SK-N-SH (cell line): ENCODE measurements around the gene SNPH. TPM values are rescaled to one million over a fixed set of nuclear protein-coding genes. Genes with fewer than 3 reads are reported as not detected.

Experiments used
- CTCF ChIA-PET: fragments of 300-600, 350-600 bp; formaldehyde crosslinking; extraction: SDS; loops from one replicate; lab custom pipeline; 2021; lab: Yijun Ruan, JAX
- POLR2A ChIA-PET: fragments of 350-600 bp; sonication (Branson Sonifier 250); formaldehyde crosslinking; extraction: SDS; loops from one replicate; lab custom pipeline; 2020; ENCODE audit warnings: antibody characterized with exemption, inconsistent platforms; lab: Yijun Ruan, JAX
- DNase-seq: peaks from one replicate; pipeline ENCODE4 v3.0.0; 2012
- H2AFZ ChIP-seq: fragments of 200-600 bp; sonication (generic); 2 replicates; pipeline ENCODE4 v1.8.1; 2016; ENCODE audit warnings: antibody characterized with exemption, mild to moderate bottlenecking, low read depth
- H3F3A ChIP-seq: fragments of 200-600 bp; sonication (generic); replicated peaks from 2 replicates; pipeline ENCODE3; 2016; ENCODE audit warnings: antibody characterized with exemption, mild to moderate bottlenecking; ENCODE audit not compliant: insufficient read depth
- H3K27ac ChIP-seq, 2 experiments: fragments of 200-500 bp in 1 of 2; fragments of 200-600 bp in 1 of 2; sonication (Bioruptor generic) in 1 of 2; sonication (generic), shearing (Covaris generic) in 1 of 2; 2 replicates each; pipeline versions ENCODE4 v1.5.1 to v1.6.1; 2014 to 2016; ENCODE audit warnings: low read depth in 2 of 2, inconsistent platforms in 1 of 2, low read length in 1 of 2, mild to moderate bottlenecking in 1 of 2, mixed read lengths in 1 of 2
- H3K27me3 ChIP-seq: fragments of 200-600 bp; sonication (generic), shearing (Covaris generic); 2 replicates; pipeline ENCODE4 v1.6.1; 2016; ENCODE audit warnings: mixed run types; ENCODE audit not compliant: insufficient read depth
- H3K36me3 ChIP-seq, 2 experiments: fragments of 200-500 bp in 1 of 2; fragments of 200-600 bp in 1 of 2; sonication (Bioruptor generic) in 1 of 2; sonication (generic) in 1 of 2; replicated peaks in 1 of 2; 2 replicates each; pipeline versions ENCODE3 to v1.5.1; 2014 to 2016; ENCODE audit warnings: low read length in 1 of 2, mild to moderate bottlenecking in 1 of 2; ENCODE audit not compliant: insufficient read depth in 2 of 2, control insufficient read depth in 1 of 2
- H3K4me1 ChIP-seq, 2 experiments: fragments of 200-500 bp in 1 of 2; fragments of 200-600 bp in 1 of 2; sonication (Bioruptor generic) in 1 of 2; sonication (generic), shearing (Covaris generic) in 1 of 2; 2 replicates each; pipeline versions ENCODE4 v1.5.1 to v1.6.1; 2014 to 2016; ENCODE audit warnings: low read depth in 1 of 2, low read length in 1 of 2, mixed run types in 1 of 2; ENCODE audit not compliant: insufficient read depth in 2 of 2, control insufficient read depth in 1 of 2
- H3K4me2 ChIP-seq: fragments of 200-600 bp; sonication (generic), shearing (Covaris generic); 2 replicates; pipeline ENCODE4 v1.6.1; 2017; ENCODE audit warnings: mixed run types
- H3K4me3 ChIP-seq, 2 experiments: fragments of 200-500 bp in 1 of 2; fragments of 200-600 bp in 1 of 2; sonication (Bioruptor generic) in 1 of 2; sonication (generic), shearing (Covaris generic) in 1 of 2; 2 replicates each; pipeline versions ENCODE4 v1.5.1 to v1.8.1; 2014 to 2016; ENCODE audit warnings: low read depth in 2 of 2, inconsistent platforms in 1 of 2, low read length in 1 of 2, mild to moderate bottlenecking in 1 of 2, mixed read lengths in 1 of 2, moderate library complexity in 1 of 2
- H3K79me2 ChIP-seq: fragments of 200-600 bp; sonication (generic); 2 replicates; pipeline ENCODE4 v1.8.1; 2017; ENCODE audit warnings: mild to moderate bottlenecking; ENCODE audit not compliant: insufficient read depth
- H3K9ac ChIP-seq: fragments of 200-600 bp; sonication (generic); 2 replicates; pipeline ENCODE4 v1.6.1; 2017; ENCODE audit warnings: mixed run types
- H3K9me2 ChIP-seq: fragments of 200-600 bp; sonication (generic); 2 replicates; pipeline ENCODE4 v1.6.1; 2017; ENCODE audit warnings: mixed run types
- H3K9me3 ChIP-seq: fragments of 200-600 bp; sonication (generic); 2 replicates; pipeline ENCODE4 v1.6.1; 2017; ENCODE audit warnings: mixed run types, mild to moderate bottlenecking, moderate library complexity
- H4K20me1 ChIP-seq: fragments of 200-600 bp; sonication (generic); 2 replicates; pipeline ENCODE4 v1.6.1; 2017; ENCODE audit warnings: mild to moderate bottlenecking, mixed run types; ENCODE audit not compliant: insufficient read depth
- CHD2 ChIP-seq: fragments of 150-350 bp; IDR thresholded peaks from 2 replicates; pipeline ENCODE4 v1.6.1; 2018; ENCODE audit warnings: low read length; ENCODE audit not compliant: partially characterized antibody
- EP300 ChIP-seq, 2 experiments: IDR thresholded peaks; 2 replicates each; pipeline versions ENCODE4 v1.4.0 to v1.6.1; 2012; ENCODE audit warnings: borderline replicate concordance in 1 of 2, low read depth in 1 of 2, low read length in 1 of 2
- EZH2phosphoT487 ChIP-seq: fragments of 200-600 bp; sonication (generic); IDR thresholded peaks from 2 replicates; pipeline ENCODE4 v1.6.1; 2017; ENCODE audit warnings: low read depth, mixed run types, mild to moderate bottlenecking, antibody characterized with exemption, moderate library complexity, borderline replicate concordance
- FOSL2 ChIP-seq: IDR thresholded peaks from 2 replicates; pipeline ENCODE4 v1.4.0; 2012; ENCODE audit warnings: low read depth, mild to moderate bottlenecking, moderate library complexity, borderline replicate concordance
- FOXJ3 ChIP-seq: sonication (generic); formaldehyde crosslinking; IDR thresholded peaks from 2 replicates; pipeline ENCODE4 v1.5.1; 2020; ENCODE audit warnings: mild to moderate bottlenecking, missing genetic modification reagents
- FOXM1 ChIP-seq: IDR thresholded peaks from 2 replicates; pipeline ENCODE4 v1.4.0; 2012; ENCODE audit warnings: low read depth, mild to moderate bottlenecking
- GABPA ChIP-seq: IDR thresholded peaks from 2 replicates; pipeline ENCODE4 v1.4.0; 2012; ENCODE audit warnings: low read depth, mild to moderate bottlenecking
- GATA2 ChIP-seq: sonication (generic); formaldehyde crosslinking; IDR thresholded peaks from 2 replicates; pipeline ENCODE4 v1.5.0; 2020; ENCODE audit warnings: mild to moderate bottlenecking, missing genetic modification reagents
- MEF2A ChIP-seq: IDR thresholded peaks from 2 replicates; pipeline ENCODE4 v1.4.0; 2012; ENCODE audit warnings: low read depth, borderline replicate concordance
- NFIC ChIP-seq: IDR thresholded peaks from 2 replicates; pipeline ENCODE4 v1.4.0; 2012; ENCODE audit warnings: borderline replicate concordance
- NRF1 ChIP-seq: IDR thresholded peaks from 2 replicates; pipeline ENCODE4 v1.6.1; 2012; ENCODE audit warnings: low read depth, mild to moderate bottlenecking, low read length
- RXRA ChIP-seq: IDR thresholded peaks from 2 replicates; pipeline ENCODE4 v1.4.0; 2012; ENCODE audit warnings: low read depth, mild to moderate bottlenecking, borderline replicate concordance
- SMC3 ChIP-seq: IDR thresholded peaks from 2 replicates; pipeline ENCODE4 v1.6.1; 2012; ENCODE audit warnings: low read depth, low read length, improper control_type of control experiment
- TCF12 ChIP-seq: IDR thresholded peaks from 2 replicates; pipeline ENCODE4 v1.4.0; 2012
- WGBS: methylation state at CpG from one replicate; pipeline ENCODE4 v1.1.6; 2017; ENCODE audit warnings: low lambda C conversion rate; 5-methylcytosine and 5-hydroxymethylcytosine counted together
- polyA plus RNA-seq, 3 experiments: library from polyadenylated mRNA; depleted of rRNA; stranded (reverse); fragments of >200 nt; gene quantifications; 2 replicates each; pipeline ENCODE4 v1.2.3, GENCODE V29; 2012
- TF ChIP-seq, protein P1 (sequence below): IDR thresholded peaks from 2 replicates; pipeline ENCODE4; 2012
- TF ChIP-seq, protein P2 (sequence below): IDR thresholded peaks from 2 replicates; pipeline ENCODE4 v1.4.0; 2012; ENCODE audit warnings: low read depth, borderline replicate concordance

SNPH gene
- polyA plus RNA-seq, 1 of the 3 experiments (the other 2 are of a cell fraction) = 2.5 TPM

DNA sequence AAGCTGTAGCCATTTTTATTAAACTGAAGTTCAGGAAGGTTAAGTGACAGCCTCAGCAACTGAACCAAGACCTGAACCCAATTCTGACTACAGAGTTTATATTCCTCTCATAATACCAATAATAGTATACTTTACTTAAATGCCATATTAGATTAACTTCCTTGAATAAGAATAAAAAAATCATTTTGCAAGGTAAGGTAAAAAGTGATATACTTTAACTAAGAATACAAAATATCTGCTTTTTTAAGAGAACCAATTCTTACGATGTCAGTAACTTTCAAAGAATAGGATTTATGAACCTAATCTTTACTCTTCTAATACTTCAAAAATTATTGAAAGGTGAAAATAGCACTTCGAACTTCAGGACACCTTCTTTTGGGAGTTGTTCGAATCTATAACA, 36.6 kb upstream of the SNPH start:
- POLR2A ChIA-PET = no interaction called here
- H2AFZ ChIP-seq = no peak overlapping the region
- CTCF ChIA-PET = interaction anchor here (1.2 kb wide), 1 partner anchor 44 kb away, joined by 3 read pairs; no protein-coding TSS in a partner anchor

DNA sequence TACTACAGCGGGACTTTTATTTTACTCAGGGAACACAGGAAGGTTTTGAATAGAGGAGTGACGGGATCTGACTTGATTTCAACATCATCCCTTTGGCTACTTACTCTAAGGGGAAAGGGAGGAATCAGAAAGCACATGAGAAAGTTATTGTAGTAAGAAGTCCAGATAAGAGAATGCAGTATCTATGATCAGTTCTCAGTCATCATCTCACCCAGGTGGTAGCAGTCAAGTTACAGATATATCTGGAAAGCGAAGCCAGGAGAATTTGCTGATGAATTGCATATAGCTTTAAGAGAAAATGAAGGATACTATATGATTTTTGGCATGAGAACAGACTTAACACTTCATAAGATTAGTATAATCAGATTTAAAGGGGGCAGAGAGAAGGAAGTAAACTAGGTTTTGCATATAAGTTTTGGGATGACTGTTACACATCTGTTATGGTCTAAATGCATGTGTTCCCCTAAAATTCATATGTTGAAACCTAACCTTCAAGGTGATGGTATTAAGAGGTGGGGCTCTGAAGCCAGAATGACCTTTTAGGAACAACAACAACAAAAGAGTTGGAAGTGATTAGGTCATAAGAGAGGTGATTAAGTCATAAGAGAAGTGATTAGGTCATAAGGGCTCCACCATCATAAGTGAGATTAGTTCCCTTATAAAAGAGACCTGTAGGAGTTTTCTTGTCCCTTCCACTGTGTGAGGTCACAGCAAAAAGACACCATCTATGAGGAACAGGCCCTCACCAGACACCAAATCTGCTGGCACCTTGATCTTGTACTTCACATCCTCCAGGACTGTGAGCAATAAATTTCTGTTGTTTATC, 33.6 kb upstream of the SNPH start:
- no peak for DNase-seq
- Histone ChIP-seq H2AFZ (no peak overlapping the region), H3K4me1 (no peaks in the 10 kb centered on the region; a peak in 1 of 4 replicates), H3K27ac (no peak overlapping the region), H3K79me2 (no peaks in the 10 kb centered on the region), H3K36me3 (no peaks in the 10 kb centered on the region), H3K27me3 (no peaks in the 10 kb centered on the region), H3K9me3 (no peaks in the 10 kb centered on the region), H4K20me1 (no peaks in the 10 kb centered on the region), H3K4me3 (no peak overlapping the region), H3K9me2 (no peaks in the 10 kb centered on the region), H3F3A (no peaks in the 10 kb centered on the region), H3K4me2 (no peak overlapping the region), H3K9ac (no peak overlapping the region)
- POLR2A ChIA-PET = no interaction called here
- WGBS = 77% methylated on average over 3 of the region's 3 CpGs
- TF ChIP-seq EZH2phosphoT487 (no peak), RXRA (no peak), GATA2 (no peak), FOXM1 (no peak)
- CTCF ChIA-PET = no interaction called here

More for the DNA sequence above, 36.6 kb upstream of the SNPH start:
- no peak overlapping the region for H3K27ac ChIP-seq
- no peaks in the 10 kb centered on the region for H3K79me2 ChIP-seq
- DNase-seq = no peak
- TF ChIP-seq, protein P1, sequence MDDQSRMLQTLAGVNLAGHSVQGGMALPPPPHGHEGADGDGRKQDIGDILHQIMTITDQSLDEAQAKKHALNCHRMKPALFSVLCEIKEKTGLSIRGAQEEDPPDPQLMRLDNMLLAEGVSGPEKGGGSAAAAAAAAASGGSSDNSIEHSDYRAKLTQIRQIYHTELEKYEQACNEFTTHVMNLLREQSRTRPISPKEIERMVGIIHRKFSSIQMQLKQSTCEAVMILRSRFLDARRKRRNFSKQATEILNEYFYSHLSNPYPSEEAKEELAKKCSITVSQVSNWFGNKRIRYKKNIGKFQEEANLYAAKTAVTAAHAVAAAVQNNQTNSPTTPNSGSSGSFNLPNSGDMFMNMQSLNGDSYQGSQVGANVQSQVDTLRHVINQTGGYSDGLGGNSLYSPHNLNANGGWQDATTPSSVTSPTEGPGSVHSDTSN = no peak
- TF ChIP-seq FOSL2 (no peak), TCF12 (no peak), CHD2 (no peak), NFIC (no peak), MEF2A (no peak), GATA2 (no peak), NRF1 (no peak), EP300 (IDR thresholded peaks at IDR 0.05; ENCODE audit: borderline replicate concordance in 1 of 2, low read depth in 1 of 2, low read length in 1 of 2) (no peak), FOXJ3 (CRISPR knock-in tag) (no peak), GABPA (no peak), SMC3 (no peak)
- TF ChIP-seq, protein P2, sequence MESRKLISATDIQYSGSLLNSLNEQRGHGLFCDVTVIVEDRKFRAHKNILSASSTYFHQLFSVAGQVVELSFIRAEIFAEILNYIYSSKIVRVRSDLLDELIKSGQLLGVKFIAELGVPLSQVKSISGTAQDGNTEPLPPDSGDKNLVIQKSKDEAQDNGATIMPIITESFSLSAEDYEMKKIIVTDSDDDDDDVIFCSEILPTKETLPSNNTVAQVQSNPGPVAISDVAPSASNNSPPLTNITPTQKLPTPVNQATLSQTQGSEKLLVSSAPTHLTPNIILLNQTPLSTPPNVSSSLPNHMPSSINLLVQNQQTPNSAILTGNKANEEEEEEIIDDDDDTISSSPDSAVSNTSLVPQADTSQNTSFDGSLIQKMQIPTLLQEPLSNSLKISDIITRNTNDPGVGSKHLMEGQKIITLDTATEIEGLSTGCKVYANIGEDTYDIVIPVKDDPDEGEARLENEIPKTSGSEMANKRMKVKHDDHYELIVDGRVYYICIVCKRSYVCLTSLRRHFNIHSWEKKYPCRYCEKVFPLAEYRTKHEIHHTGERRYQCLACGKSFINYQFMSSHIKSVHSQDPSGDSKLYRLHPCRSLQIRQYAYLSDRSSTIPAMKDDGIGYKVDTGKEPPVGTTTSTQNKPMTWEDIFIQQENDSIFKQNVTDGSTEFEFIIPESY = no peak
- peaks cover 0 to 3% of the 10 kb centered on the region in 2 experiments; a peak in 2 of 4 replicates for H3K4me1 ChIP-seq
- no peaks in the 10 kb centered on the region for H3K9me2 ChIP-seq
- H3K27me3 ChIP-seq = no peaks in the 10 kb centered on the region
- H3K4me2 ChIP-seq = no peak overlapping the region
- no peak overlapping the region for H3K9ac ChIP-seq
- no peaks in the 10 kb centered on the region for H4K20me1 ChIP-seq
- peaks cover 3% of the 10 kb centered on the region for H3F3A ChIP-seq
- H3K4me3 ChIP-seq = no peak overlapping the region
- WGBS = 76% methylated on average over 3 of the region's 3 CpGs
- no peaks in the 10 kb centered on the region for H3K9me3 ChIP-seq
- H3K36me3 ChIP-seq = no peaks in the 10 kb centered on the region
